ENCODE measurements around the gene NLGN4X. TPM values are rescaled to one million over a fixed set of nuclear protein-coding genes. Genes with fewer than 3 reads are reported as not detected.

Gene NLGN4X
- total and polyA plus RNA-seq, 8 donors: 0.11 to 1.4 (median 0.48) TPM

DNA sequence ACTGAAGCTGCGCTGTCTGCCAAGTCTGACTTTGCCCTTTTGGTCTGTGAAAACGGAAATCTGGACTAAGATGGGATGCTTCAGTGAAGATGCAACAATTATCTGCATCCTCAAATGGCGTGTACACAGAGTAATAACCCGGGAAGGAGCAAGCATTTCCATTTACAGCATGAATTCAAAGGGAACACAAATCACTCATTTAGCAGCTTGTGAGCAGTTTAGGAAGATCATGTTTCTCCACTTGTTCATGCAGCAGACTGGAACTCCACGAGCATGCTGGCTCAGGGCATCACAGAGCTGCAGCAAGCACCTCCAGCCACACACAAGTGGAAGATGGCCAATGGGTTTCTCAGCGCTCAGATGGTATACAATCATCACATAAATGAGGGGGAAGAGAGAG is 175.5 kb downstream of the NLGN4X start:
- ATAC-seq: no peak
- Histone ChIP-seq H3K4me3 (no peak overlapping the region), H3K9me3 (no peaks in the 10 kb centered on the region), H3K4me1 (no peaks in the 10 kb centered on the region), H3K36me3 (no peaks in the 10 kb centered on the region), H3K27me3 (no peaks in the 10 kb centered on the region), H3K27ac (no peak overlapping the region)
- 42 to 49% methylated on average over 6 of the region's 6 CpGs for WGBS, 2 donors
- DNase-seq: no peak
- TF ChIP-seq, protein P1, sequence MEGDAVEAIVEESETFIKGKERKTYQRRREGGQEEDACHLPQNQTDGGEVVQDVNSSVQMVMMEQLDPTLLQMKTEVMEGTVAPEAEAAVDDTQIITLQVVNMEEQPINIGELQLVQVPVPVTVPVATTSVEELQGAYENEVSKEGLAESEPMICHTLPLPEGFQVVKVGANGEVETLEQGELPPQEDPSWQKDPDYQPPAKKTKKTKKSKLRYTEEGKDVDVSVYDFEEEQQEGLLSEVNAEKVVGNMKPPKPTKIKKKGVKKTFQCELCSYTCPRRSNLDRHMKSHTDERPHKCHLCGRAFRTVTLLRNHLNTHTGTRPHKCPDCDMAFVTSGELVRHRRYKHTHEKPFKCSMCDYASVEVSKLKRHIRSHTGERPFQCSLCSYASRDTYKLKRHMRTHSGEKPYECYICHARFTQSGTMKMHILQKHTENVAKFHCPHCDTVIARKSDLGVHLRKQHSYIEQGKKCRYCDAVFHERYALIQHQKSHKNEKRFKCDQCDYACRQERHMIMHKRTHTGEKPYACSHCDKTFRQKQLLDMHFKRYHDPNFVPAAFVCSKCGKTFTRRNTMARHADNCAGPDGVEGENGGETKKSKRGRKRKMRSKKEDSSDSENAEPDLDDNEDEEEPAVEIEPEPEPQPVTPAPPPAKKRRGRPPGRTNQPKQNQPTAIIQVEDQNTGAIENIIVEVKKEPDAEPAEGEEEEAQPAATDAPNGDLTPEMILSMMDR (IDR thresholded peaks at IDR 0.05): no peak
- no peak for FAIRE-seq
- intact Hi-C loops (cut with DNase I): no loop called here

DNA sequence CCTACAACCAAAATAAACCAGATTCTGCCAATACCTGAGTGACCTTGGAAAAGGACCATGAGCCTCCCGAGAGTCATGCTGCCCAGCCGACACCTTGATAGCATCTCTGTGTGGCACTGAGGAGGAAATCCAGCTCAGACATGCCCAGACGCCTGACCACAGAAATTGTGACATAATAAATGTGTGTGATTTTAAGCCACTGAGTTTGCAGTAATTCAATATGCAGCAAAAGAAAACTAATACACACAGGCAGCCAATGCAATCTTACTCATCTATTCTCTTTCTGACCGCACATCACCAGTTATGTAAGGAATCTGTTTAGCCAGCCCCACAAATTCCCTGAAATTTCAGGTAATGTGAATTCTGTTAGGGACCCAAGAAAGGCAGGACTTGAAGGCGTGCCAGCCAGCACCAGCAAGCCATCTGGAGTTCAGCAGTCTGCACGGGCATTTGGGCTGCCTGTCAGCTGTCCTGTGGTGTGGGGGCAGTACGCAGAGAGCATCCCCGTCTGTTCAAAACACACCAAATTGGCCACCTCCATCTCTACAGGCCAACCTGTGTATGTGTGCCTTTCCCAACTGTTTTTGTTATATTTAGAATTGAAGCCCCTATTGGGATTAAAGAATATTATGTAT is 176.4 kb downstream of the NLGN4X start:
- WGBS, 2 donors: 53 to 56% methylated on average over 8 of the region's 8 CpGs
- Histone ChIP-seq H3K27ac (no peak overlapping the region), H3K9me3 (no peaks in the 10 kb centered on the region), H3K27me3 (no peaks in the 10 kb centered on the region), H3K4me1 (no peaks in the 10 kb centered on the region), H3K4me3 (no peak overlapping the region), H3K36me3 (no peaks in the 10 kb centered on the region)
- TF ChIP-seq, protein P1 (IDR thresholded peaks at IDR 0.05): no peak
- ATAC-seq (no peak), FAIRE-seq (no peak), DNase-seq (no peak)
- intact Hi-C loops (cut with DNase I): no loop called here

DNA sequence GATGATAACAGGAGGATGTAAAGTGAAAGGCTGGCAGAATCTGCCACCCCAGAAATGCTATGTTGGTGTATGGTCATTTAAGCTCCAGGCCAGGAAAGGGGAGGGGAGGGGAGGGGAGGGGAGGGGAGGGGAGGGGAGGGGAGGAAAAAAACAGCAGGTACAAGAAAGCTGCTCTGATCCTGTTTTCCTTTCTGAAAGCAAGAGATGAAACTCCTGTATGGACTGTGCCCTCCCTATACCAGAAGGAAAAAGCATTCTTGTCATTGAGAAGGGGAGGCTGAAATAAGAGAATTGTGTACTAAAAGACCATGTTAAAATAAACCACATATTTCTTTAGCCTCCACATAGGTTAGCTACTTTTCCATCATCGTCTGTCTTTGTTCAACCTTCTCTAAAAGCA is 179.5 kb downstream of the NLGN4X start:
- WGBS, 2 donors: 58 to 66% methylated on average over 1 of the region's 1 CpG
- no peak for DNase-seq
- FAIRE-seq: no peak
- ATAC-seq: no peak
- Histone ChIP-seq H3K9me3 (no peaks in the 10 kb centered on the region), H3K27ac (no peak overlapping the region), H3K4me3 (no peak overlapping the region), H3K36me3 (no peaks in the 10 kb centered on the region), H3K4me1 (no peaks in the 10 kb centered on the region), H3K27me3 (peaks cover 0 to 5% (median 0%) of the 10 kb centered on the region in 4 donors)
- intact Hi-C loops (cut with DNase I): no loop called here
- TF ChIP-seq, protein P1 (IDR thresholded peaks at IDR 0.05): no peak

DNA sequence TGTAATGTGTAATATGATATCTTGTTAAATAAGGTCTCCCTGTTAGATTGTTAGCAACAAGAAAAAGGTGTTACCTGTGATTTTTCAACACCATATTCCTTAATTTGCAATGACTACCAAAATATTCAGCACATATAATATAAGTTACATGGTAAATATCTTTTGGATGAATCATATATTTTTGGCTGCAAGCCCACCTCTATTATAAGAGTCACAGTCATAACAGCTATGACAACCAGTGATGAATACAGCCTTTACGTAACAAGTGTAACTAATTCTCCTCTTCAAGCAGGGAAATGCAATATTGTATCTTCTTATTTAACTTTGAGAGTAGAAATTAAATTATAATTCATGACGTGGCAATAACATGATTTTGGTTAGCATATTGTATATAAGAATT is 187.0 kb downstream of the NLGN4X start:
- Histone ChIP-seq H3K27ac (no peak overlapping the region), H3K27me3 (peaks cover 0 to 5% (median 2%) of the 10 kb centered on the region in 4 donors), H3K9me3 (no peaks in the 10 kb centered on the region), H3K36me3 (no peaks in the 10 kb centered on the region), H3K4me3 (no peak overlapping the region), H3K4me1 (no peaks in the 10 kb centered on the region)
- 48 to 62% methylated on average over 2 of the region's 2 CpGs for WGBS, 2 donors
- TF ChIP-seq, protein P1 (IDR thresholded peaks at IDR 0.05): no peak
- intact Hi-C loops (cut with DNase I): no loop called here
- ATAC-seq (no peak), DNase-seq (no peak), FAIRE-seq (no peak)

DNA sequence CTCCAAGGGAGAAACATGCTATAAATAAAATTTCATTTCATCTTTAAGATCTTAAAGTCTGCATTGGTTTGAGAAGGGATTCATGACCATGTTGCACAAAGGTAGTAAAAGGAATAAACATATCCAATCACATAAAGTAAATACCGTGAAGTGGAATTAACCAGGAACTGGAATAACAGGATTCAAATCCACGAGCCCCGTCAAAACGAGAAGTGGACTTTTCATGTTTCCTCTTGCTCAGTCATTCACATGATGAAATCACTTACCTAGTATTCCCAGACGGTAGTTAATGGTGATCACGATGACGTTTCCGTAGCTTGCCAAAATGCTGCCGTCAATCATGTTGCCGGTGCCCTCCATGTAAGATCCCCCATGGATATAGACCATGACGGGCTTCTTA is 199.7 kb downstream of the NLGN4X start:
- Histone ChIP-seq H3K4me1 (no peaks in the 10 kb centered on the region), H3K9me3 (no peaks in the 10 kb centered on the region), H3K36me3 (no peaks in the 10 kb centered on the region), H3K27me3 (no peaks in the 10 kb centered on the region), H3K27ac (no peak overlapping the region), H3K4me3 (no peak overlapping the region)
- TF ChIP-seq, protein P1 (IDR thresholded peaks at IDR 0.05): no peak
- WGBS, 2 donors: 75 to 77% methylated on average over 11 of the region's 11 CpGs
- intact Hi-C loops (cut with DNase I): no loop called here
- no peak for DNase-seq
- no peak for FAIRE-seq
- no peak for ATAC-seq

All from pancreas (tissue), 10 donors.